H9 (cell line): Measurements from ENCODE around the gene CEP41. TPM values are rescaled to one million over a fixed set of nuclear protein-coding genes. Genes with fewer than 3 reads are reported as not detected.

ENCODE experiments used
- DNase-seq: peaks from one replicate; pipeline ENCODE4 v3.0.0-alpha.2; 2017
- H2AFZ ChIP-seq: one replicate; pipeline ENCODE4 v1.6.1; 2013; ENCODE audit warnings: mild to moderate bottlenecking, low read length, control low read depth, moderate library complexity
- H2AK5ac ChIP-seq: 2 replicates; pipeline ENCODE4 v1.6.1; 2013; ENCODE audit warnings: low read length, control low read depth, mixed read lengths; ENCODE audit not compliant: insufficient read length
- H2BK120ac ChIP-seq: one replicate; pipeline ENCODE4 v1.6.1; 2013; ENCODE audit warnings: low read depth, mild to moderate bottlenecking, low read length, control low read depth, inconsistent platforms; ENCODE audit not compliant: poor library complexity, severe bottlenecking
- H2BK12ac ChIP-seq: 2 replicates; pipeline ENCODE4 v1.6.1; 2013; ENCODE audit warnings: low read length, control low read depth, mixed read lengths, low read depth; ENCODE audit not compliant: insufficient read length
- H2BK15ac ChIP-seq: 2 replicates; pipeline ENCODE4 v1.6.1; 2013; ENCODE audit warnings: low read depth, low read length, control low read depth
- H2BK20ac ChIP-seq: one replicate; pipeline ENCODE4 v1.6.1; 2013; ENCODE audit warnings: low read depth, mild to moderate bottlenecking, low read length, control low read depth, inconsistent platforms; ENCODE audit not compliant: poor library complexity, severe bottlenecking
- H2BK5ac ChIP-seq: 2 replicates; pipeline ENCODE4 v1.6.1; 2013; ENCODE audit warnings: low read length, control low read depth, mixed read lengths; ENCODE audit not compliant: insufficient read length
- H3K14ac ChIP-seq: 2 replicates; pipeline ENCODE4 v1.6.1; 2013; ENCODE audit warnings: low read length, control low read depth; ENCODE audit not compliant: insufficient read depth
- H3K18ac ChIP-seq: 2 replicates; pipeline ENCODE4 v1.6.1; 2013; ENCODE audit warnings: low read depth, mild to moderate bottlenecking, mixed read lengths, low read length, control low read depth; ENCODE audit not compliant: insufficient read length
- H3K23ac ChIP-seq: 2 replicates; pipeline ENCODE4 v1.6.1; 2013; ENCODE audit warnings: low read length, control low read depth, mixed read lengths, low read depth; ENCODE audit not compliant: insufficient read length
- H3K23me2 ChIP-seq: 2 replicates; pipeline ENCODE4 v1.6.1; 2013; ENCODE audit warnings: low read depth, mild to moderate bottlenecking, mixed read lengths, low read length, control low read depth; ENCODE audit not compliant: insufficient read length, poor library complexity, severe bottlenecking
- H3K27ac ChIP-seq: 2 replicates; pipeline ENCODE4 v1.5.1; 2013; ENCODE audit warnings: low read length, control low read depth, mixed read lengths, low read depth; ENCODE audit not compliant: insufficient read length
- H3K27me3 ChIP-seq: 2 replicates; pipeline ENCODE4 v1.6.1; 2013; ENCODE audit warnings: low read length, control low read depth, inconsistent platforms; ENCODE audit not compliant: insufficient read depth
- H3K4ac ChIP-seq: 2 replicates; pipeline ENCODE4 v1.6.1; 2013; ENCODE audit warnings: low read depth, mild to moderate bottlenecking, control low read depth, inconsistent platforms, low read length, moderate library complexity
- H3K4me1 ChIP-seq: 2 replicates; pipeline ENCODE4 v1.6.1; 2013; ENCODE audit warnings: low read length, control low read depth, inconsistent platforms; ENCODE audit not compliant: insufficient read depth
- H3K4me2 ChIP-seq: 2 replicates; pipeline ENCODE4 v1.6.1; 2013; ENCODE audit warnings: low read length, control low read depth, mixed read lengths; ENCODE audit not compliant: insufficient read length, insufficient read depth
- H3K56ac ChIP-seq: 2 replicates; pipeline ENCODE4 v1.6.1; 2013; ENCODE audit warnings: low read depth, mild to moderate bottlenecking, mixed read lengths, low read length, control low read depth; ENCODE audit not compliant: insufficient read length
- H3K79me1 ChIP-seq: 2 replicates; pipeline ENCODE4 v1.6.1; 2013; ENCODE audit warnings: low read depth, mild to moderate bottlenecking, moderate library complexity, low read length, control low read depth, inconsistent platforms; ENCODE audit not compliant: insufficient read depth, poor library complexity, severe bottlenecking
- H3K79me2 ChIP-seq: 2 replicates; pipeline ENCODE4 v1.6.1; 2013; ENCODE audit warnings: low read length, control low read depth, inconsistent platforms; ENCODE audit not compliant: insufficient read depth
- H3K9ac ChIP-seq: 2 replicates; pipeline ENCODE4 v1.6.1; 2013; ENCODE audit warnings: low read length, control low read depth, mixed read lengths; ENCODE audit not compliant: insufficient read length; ENCODE audit errors: extremely low read depth
- H3K9me3 ChIP-seq: one replicate; pipeline ENCODE4 v1.6.1; 2013; ENCODE audit warnings: low read depth, low read length, inconsistent platforms; ENCODE audit not compliant: control insufficient read depth
- H3T11ph ChIP-seq: one replicate; pipeline ENCODE4 v1.6.1; 2013; ENCODE audit warnings: mild to moderate bottlenecking, low read length, control low read depth, inconsistent platforms
- H4K20me1 ChIP-seq: one replicate; pipeline ENCODE4 v1.6.1; 2013; ENCODE audit not compliant: control insufficient read depth, insufficient read length, insufficient read depth
- H4K5ac ChIP-seq: 2 replicates; pipeline ENCODE4 v1.6.1; 2013; ENCODE audit warnings: low read depth, mild to moderate bottlenecking, mixed read lengths, low read length, control low read depth; ENCODE audit not compliant: insufficient read length
- H4K8ac ChIP-seq: replicated peaks from 2 replicates; pipeline ENCODE4 v1.6.1; 2013; ENCODE audit warnings: low read length, control low read depth, mixed read lengths, low read depth; ENCODE audit not compliant: insufficient read length
- H4K91ac ChIP-seq: 2 replicates; pipeline ENCODE4 v1.6.1; 2013; ENCODE audit warnings: low read depth, mild to moderate bottlenecking, moderate library complexity, mixed read lengths, low read length, control low read depth; ENCODE audit not compliant: insufficient read length
- H3K27ac Mint-ChIP-seq, 3 experiments: 2 replicates in 2 of 3; 3 replicates in 1 of 3; pipeline ENCODE4 v1.8.0; 2020 to 2021; ENCODE audit warnings: mixed read lengths in 3 of 3, mild to moderate bottlenecking in 1 of 3, moderate library complexity in 1 of 3
- H3K27me3 Mint-ChIP-seq: 2 replicates; pipeline ENCODE4 v1.8.0; 2021; ENCODE audit warnings: low read depth, mild to moderate bottlenecking, moderate library complexity, mixed read lengths
- H3K36me3 Mint-ChIP-seq, 3 experiments: 2 replicates in 2 of 3; 3 replicates in 1 of 3; pipeline ENCODE4 v1.8.0; 2020 to 2021; ENCODE audit warnings: low read depth in 3 of 3, mixed read lengths in 3 of 3; ENCODE audit not compliant: insufficient read depth in 1 of 3
- H3K4me1 Mint-ChIP-seq, 2 experiments: 2 replicates each; pipeline ENCODE4 v1.8.0; 2020; ENCODE audit warnings: mixed read lengths in 2 of 2
- H3K4me3 Mint-ChIP-seq, 2 experiments: 2 replicates in 1 of 2; 3 replicates in 1 of 2; pipeline ENCODE4 v1.8.0; 2020 to 2021; ENCODE audit warnings: mild to moderate bottlenecking in 2 of 2, mixed read lengths in 2 of 2, moderate library complexity in 1 of 2
- H3K9me3 Mint-ChIP-seq, 2 experiments: 2 replicates in 1 of 2; 3 replicates in 1 of 2; pipeline ENCODE4 v1.8.0; 2020; ENCODE audit warnings: mild to moderate bottlenecking in 2 of 2, mixed read lengths in 2 of 2, moderate library complexity in 1 of 2
- CTCF ChIP-seq: fragments of 200-600 bp; sonication (generic); conservative IDR thresholded peaks from 3 replicates; pipeline ENCODE4 v1.8.0; 2021; ENCODE audit warnings: antibody characterized with exemption, mild to moderate bottlenecking
- WGBS: extraction: QIAGEN DNeasy Blood & Tissue Kit; methylation state at CpG from one replicate; pipeline ENCODE4 v1.1.7; 2013; ENCODE audit warnings: missing lambda C conversion rate, low lambda C conversion rate, mixed read lengths; ENCODE audit not compliant: insufficient read length; ENCODE audit errors: extremely low coverage; 5-methylcytosine and 5-hydroxymethylcytosine counted together
- total RNA-seq: library from RNA; stranded (reverse); gene quantifications from 2 replicates; pipeline ENCODE4 v1.2.1, GENCODE V29; 2021

Gene CEP41
- total RNA-seq, 1 experiment from 2014 or later: 9.7 TPM

- Histone ChIP-seq H2BK12ac (no peak overlapping the region), H4K91ac (no peak overlapping the region), H3T11ph (no peak overlapping the region), H3K56ac (no peak overlapping the region), H3K9me3 (no peaks in the 10 kb centered on the region), H3K27me3 (no peaks in the 10 kb centered on the region), H3K9ac (no peak overlapping the region), H2BK20ac (no peak overlapping the region), H3K4me1 (no peaks in the 10 kb centered on the region), H2BK120ac (no peak overlapping the region), H2AFZ (no peak overlapping the region), H2BK5ac (no peak overlapping the region), H3K4me2 (no peak overlapping the region), H4K5ac (no peak overlapping the region), H3K27ac (no peak overlapping the region), H3K79me2 (no peaks in the 10 kb centered on the region), H3K14ac (no peak overlapping the region), H3K23me2 (no peaks in the 10 kb centered on the region), H4K20me1 (no peaks in the 10 kb centered on the region), H2BK15ac (no peak overlapping the region), H2AK5ac (no peak overlapping the region), H3K79me1 (no peaks in the 10 kb centered on the region), H3K23ac (no peak overlapping the region), H3K18ac (no peak overlapping the region), H3K4ac (no peak overlapping the region), H4K8ac (no peak overlapping the region)
- no peak for TF ChIP-seq CTCF
- H3K4me1 Mint-ChIP-seq: peaks cover 4 to 14% of the 10 kb centered on the region in 2 experiments; a peak in 3 of 4 replicates
- H3K9me3 Mint-ChIP-seq: peaks cover 19 to 26% of the 10 kb centered on the region in 2 experiments
- no CpG with 5 or more reads among the region's 7 CpGs for WGBS
- DNase-seq: no peak
- H3K27me3 Mint-ChIP-seq: peaks cover 7% of the 10 kb centered on the region
- H3K27ac Mint-ChIP-seq: no peak overlapping the region; a peak in 1 of 7 replicates
- H3K4me3 Mint-ChIP-seq: peak overlapping the region in 1 of 2 experiments; percentile 27; a peak in 1 of 5 replicates
- peaks cover 14 to 23% (median 21%) of the 10 kb centered on the region in 3 experiments for H3K36me3 Mint-ChIP-seq
These were observed 61.8 kb downstream of the CEP41 start for GRCh38 chr7:130379019-130379418.
